ENCODE results near the gene PTPRK.

PTPRK gene

DNA sequence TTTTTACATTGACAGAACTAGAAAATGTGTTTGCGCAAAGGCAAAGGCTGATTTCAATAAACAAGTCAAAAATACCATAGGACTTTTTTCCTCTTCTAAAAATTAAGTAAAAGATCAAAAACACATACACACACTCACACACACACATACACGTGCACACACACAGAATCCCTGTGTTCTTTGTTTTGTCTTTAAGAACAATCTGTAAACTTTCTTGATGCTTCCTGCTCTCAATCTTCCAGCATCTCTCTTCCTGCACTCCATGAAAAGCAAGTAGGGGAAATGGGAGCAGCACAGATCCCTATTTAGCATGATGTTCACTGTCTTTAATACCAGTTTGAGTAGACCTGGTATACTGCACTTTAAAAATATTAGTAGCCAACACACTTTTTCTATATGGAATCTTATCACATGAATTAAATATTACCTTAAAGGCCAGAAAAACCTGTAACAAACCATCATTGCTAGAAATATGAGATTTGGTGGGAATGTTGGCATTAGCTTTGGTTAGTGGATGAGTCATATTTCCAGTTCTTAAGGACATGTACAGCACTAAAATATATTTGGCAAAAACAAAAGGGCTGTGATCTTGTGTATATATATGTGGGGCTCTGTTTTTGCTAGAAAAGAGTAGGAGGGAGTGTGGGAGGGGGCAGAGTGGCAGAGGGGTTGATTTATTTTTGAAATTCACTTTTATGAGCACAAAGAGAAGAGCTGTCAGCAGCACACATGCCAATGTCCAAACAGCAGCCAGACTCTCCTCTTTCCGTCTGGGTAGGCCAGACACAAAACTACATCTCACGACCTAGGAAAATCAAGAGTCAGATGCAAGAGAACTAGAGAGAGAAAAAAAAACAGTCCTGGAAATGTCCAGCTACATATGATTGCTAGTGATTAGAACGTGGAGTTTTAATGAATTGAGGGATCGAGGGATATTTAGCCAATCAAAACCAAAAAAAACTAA lies 4.6 kb downstream of the PTPRK start:
- DNase-seq, result no peak

DNA sequence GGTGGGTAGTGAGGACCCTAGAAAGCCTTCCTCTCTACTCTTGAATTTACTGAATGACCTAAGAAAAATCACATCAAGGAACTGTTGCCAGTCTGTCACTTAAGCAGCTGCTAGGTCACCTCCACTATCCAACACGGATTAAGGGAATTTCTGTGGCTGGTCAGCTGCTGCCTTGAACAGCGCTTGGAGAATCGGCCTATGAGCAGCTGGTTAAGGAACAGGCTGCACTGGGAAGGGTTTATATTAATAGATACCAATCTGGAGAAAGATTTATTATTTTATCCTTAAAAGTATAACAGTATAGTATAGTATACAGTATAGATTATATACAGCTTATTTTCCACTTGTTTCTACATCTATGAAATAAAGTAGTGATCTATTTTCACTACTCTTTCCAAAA lies 6.5 kb downstream of the PTPRK start:
- DNase-seq, result no peak

DNA sequence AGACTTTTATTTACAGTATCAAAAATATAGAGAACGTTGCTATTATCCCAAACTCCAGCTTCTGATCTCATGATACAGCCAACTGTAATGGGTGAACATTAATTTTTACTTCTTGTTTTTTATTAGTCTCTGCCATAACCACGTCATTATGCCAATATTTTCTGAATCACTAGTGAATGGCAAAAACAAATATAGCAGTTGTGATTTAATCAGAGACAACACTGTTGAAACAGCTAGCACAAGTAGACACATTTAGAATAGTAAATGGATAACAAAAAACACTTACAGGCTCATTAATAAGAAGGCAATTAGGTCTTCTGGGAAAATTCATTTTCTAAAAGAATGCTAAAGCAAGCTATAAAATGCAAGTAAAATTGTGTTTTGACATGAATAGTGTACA lies 8.1 kb downstream of the PTPRK start:
- DNase-seq, result no peak

DNA sequence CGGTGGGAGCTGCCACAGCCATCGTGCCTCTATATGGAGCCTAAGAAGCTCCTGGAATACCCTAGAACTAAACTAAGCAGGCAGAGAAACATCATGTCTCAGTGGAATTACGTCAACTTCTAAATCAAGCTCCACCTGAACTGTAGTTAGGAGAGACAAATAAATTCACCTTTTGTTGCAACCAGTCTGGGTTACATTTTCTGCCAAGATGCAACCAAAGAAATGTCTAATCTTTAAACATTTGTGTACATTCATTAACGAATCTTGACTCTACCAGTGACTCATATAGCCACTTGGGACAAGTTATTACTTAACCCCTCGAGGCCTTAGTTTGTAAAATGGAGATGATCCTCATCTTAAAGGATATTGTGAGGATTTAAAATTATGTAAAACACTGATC lies 8.9 kb downstream of the PTPRK start:
- no peak for DNase-seq

DNA sequence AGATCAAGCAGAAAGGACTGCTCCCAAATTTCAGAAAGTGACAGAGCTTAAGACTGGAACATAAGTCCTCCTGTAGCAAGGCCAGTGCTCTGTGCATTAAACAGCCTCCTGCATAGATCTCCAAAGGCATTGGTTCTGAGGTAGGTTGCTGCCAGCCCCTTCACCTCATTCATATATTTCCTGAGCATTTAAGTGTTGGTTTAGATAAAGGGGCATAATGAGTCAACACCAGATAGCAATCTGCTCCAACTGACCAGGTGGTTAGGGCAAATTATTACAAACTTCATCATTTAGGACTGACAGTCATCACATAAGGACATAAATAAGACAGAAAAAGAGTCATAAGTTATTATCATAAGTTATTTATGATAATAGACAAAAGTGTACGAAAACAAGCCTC lies 10.7 kb downstream of the PTPRK start:
- no peak for DNase-seq

DNA sequence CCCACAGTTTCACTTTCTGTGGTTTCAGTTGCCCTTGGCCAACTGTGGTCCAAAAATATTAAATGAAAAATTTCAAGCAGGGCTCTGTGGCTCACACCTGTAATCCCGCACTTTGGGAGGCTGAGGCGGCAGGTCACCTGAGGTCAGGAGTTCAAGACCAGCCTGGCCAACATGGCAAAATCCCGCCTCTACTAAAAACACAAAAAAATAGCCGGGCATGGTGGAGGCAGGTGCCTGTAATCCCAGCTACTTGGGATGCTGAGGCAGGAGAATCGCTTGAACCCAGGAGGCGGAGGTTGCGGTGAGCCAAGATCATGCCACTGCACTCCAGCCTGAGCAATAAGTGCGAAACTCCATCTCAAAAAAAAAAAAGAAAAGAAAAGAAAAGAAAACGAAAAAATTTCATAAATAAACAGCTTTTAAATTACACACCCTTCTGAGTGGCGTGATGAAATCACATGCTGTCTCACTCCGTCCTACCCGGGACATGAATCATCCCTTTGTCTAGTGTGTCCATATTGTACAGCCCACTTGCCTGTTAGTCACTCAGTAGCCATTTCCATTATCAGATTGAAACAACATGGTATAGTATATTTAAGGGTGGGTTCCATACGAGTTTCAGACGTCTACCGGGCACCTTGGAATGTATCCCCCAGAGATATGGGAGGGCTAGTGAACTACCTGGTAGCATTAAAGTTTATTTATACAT lies 11.7 kb downstream of the PTPRK start:
- DNase-seq, result no peak

DNA sequence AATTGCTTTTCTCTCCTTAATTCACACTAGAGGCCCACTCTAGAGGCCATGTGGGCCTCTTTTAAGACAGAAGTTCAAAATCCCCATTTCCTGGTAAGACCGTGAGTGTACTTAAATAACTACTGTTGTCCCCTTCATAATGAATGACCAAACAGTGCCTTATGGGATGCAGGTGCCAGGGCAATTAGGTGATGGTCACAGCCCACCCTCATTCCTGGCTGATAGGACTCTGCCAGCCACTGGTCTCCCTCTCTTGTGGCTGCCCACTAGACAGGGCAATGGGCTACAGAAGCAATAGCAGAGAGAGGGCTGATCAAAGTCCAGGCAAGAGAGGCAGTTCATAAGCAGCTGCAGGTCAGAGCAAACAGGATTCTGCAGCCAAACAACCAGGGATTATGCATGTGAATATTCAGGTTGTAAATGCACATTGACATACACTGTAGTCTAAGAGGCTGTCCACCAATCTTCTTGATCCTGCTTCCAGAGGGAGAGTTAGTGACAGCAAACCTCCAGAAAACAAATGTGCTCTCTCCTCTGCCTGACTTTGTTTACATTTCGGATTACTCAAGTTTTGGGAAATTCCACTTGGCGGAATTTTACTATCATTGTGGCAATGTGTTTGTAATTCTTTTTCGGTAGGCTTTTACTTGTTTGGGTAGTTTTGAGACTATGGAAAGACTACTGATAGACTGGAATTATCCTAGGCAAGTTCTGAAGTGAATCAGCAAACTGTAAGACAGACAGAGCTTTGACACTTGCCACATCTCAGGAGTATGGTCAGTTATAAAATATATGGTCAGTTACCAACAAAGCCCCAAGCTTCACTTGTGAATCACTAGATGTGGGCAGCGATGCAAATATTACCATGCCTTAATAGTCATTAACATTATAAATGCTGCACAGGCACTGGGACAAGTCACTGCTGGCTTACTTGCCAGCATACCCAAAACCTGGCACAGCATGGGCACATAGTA lies 12.8 kb downstream of the PTPRK start:
- no peak for DNase-seq

DNA sequence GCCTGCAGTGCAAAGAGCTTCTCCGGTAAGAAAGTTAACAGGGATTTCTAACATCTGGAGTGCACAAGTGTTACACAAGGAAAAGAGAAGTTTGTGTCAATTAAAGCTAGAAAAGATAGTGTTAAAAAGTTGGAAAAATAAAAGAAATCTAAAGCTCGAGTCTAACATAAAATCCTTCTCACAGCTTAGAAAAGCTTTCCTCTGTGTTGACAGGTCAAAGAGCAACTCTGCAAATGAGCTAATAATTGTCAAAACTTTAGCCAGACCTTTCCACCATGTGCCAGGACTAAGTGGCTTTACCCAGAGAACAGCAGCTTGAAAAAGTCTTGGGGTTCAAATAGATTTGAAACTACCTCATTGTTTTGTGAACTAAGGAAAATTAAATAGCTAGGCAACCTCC lies 14.8 kb downstream of the PTPRK start:
- DNase-seq, result no peak

DNA sequence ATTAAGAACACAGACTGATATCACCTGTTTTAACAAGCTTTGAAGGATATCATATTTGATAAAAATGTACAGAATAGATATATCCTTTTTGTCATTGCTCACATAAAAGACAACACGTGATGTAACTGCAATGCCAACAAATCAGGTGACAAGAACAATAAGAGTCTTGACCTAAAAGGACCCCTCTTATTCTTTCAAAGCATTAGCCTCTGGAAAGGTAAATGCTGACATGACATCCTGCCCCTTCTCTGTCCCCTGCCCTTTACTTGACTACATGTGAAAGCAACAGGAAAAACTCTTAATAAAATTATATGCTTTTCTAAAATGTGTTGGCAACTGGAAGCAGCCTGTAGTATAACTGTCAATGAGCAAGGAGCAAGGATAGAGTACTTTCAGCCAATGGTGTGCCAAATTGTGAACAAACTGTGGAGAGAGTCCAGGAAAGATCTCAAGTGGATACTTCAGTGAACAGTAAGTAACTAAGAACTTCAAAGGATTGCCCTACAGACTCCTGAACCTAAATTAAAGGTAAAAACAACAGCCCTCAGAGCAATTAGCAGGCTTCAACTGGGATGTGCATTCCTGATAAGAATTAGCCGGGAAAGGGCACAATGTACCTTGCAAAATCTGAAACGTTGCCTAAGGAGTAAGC lies 16.3 kb downstream of the PTPRK start:
- DNase-seq, result no peak

DNA sequence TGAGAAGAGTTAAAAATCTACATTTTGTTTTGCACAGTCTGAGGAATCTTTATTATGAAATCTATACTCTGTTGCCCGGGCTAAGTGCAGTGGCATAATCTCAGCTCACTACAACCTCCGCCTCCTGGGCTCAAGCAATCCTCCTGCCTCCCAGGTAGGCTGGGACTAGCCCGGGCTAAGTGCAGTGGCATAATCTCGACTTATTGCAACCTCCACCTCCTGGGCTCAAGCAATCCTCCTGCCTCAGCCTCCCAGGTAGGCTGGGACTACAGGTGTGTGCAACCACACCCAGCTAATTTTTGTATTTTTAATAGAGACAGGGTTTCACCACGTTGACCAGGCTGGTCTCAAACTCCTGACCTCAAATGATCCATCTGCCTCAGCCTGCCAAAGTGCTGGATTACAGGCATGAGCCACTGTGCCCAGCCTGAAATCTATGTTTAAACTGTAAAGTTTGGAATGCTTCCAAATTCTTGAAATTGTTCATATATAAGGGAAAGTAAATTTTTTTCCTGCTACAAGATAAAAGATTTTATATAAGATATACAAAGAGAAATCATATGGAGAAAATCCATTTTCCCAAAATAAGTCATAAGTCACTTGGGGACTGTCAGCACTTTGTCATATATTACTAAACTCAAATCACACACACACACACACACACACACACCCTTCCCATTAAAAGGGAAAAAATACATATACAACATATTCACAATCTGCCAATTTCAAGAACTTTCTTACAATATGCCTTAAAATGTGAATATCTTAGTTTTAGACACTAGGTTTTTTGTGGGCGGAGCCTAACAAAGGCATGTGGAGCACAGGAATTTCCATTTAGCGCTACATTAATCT lies 19.4 kb downstream of the PTPRK start:
- DNase-seq, result no peak

DNA sequence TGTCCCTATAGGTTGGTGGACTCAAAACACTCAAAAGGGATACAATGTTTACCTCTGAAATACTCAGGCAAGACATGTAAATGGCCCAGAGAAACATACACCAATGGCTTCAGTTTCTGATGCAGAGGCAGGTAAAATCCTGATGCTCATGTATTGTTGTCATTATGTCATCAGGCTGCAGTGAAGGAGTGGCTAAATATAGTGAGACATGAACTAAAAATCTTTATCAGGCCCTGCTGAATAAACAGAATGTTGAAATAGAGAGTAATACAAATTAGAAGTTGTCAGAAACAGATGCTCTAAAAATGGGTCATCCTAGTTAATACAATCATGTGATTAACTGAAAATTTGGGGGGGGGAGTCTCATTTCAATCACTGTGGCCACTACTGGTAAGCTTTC lies 20.4 kb downstream of the PTPRK start:
- no peak for DNase-seq

DNA sequence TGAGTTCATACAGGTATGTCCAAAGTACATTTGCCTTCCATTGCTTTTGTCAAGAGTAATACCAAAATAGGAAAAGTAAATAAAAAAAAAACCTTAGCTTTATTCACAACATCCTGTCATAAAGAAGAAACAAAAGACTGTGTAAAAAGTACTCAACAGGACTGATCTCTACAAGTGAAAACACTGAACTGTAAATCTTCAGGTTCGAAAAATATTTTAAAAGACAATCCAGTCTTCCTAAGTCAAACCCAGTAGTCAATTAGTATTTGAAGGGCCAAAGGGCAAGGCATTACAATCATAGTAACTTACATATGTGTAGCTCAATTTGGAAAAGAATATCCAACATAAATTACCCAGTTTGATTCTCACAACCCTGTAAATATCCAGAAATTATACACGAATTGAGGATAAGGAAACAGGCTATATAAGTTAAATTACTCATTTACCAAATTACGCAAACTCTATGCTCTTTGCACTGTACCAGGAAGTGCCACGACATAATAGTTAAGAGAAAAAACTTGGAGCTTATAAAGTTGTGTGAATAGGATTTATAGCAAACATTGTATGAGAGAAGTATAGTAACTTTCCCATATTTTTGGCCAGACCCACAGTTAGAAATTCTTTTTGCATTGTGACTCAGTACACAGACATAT lies 21.2 kb downstream of the PTPRK start:
- DNase-seq, result no peak

DNA sequence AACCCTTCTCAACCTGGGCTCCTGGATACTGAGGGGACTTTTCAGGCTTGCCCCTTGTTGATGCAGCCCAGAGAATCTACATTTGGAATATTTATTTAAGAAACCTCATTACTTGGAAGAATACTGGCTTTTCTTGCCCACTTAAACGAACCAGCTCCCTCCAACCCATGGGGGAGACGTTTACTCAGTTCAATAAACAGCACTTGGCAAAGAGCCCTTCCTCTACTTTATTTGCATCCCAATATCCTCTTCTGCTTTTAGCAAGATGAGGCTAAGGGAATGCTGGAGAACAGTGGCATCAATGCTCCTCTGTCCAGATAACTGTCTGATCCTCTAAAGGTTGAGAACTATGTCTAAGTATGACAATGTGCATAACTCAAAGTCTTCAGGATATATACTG lies 22.2 kb downstream of the PTPRK start:
- no peak for DNase-seq

DNA sequence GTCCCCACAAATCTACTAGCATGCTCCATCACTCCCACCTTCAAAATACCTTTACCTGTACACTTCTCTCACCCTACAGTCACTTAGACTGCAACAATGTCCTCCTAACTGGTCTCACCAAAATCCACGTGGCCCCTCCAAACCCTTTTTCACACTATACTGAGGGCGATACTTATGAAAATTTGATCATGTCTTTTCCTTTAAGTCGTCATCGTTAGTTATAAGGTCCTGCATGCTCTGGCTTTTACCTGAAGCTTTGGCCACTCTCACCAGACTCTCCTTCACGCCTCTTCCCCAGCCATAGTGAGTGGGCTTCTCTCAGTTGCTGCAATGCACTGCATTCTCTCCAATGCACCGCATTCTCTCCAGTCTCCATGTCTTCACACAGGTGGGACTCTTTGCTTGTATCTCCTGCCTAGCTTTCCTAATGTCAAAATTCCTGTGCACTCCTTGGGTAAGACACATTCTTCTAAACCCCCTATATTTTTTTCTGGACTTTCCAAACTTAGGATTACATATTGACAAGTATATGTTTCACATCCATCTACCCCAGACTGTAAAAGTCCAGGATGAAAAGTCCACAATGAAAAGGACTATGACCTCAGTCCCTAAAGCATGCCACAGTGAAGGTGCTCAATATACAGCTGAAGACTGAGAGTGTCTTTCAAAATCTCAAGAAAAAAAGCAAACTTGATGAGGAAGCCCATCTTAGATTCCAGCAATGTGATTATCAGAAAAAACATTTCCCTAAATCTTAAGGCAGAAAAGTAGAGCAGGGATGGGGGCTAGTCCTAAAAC lies 24.7 kb downstream of the PTPRK start:
- no peak for DNase-seq

DNA sequence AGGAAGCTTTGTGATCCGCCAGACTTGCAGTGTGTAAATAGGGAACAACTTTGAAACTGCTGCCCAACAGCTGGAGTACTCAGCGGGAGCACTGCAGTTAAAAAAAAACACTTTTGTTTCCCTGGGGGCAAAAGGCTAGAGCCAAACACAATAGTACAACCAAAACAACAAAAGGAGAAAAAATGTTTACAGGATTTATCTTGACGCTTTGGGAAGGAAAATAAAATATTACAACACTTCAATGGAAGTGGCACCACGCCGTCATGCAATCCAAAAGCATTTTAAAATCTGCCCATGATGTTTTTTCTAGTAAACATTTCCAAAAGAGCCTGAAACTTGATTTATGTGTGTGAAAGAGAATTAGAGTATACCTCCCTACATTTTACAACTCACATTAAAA lies 26.0 kb downstream of the PTPRK start:
- DNase-seq, result no peak

DNA sequence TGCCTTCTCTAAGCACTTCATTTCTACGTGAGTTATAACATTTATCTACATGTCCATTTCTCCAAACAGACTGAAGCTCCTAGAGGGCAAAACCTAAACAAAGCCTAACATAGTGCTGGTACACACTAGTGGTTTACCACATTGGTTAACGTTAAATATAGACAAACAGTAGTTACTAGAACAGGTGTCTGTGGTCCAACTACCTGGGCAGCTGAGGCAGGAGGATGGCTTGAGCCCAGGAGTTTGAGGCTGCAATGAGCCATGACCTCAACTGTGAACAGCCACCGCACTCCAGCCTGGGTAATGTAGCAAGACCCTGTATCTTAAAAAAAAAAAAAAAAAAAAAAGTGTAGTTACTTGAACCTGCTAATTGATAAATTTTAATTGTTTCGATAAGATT lies 26.5 kb downstream of the PTPRK start:
- no peak for DNase-seq

DNA sequence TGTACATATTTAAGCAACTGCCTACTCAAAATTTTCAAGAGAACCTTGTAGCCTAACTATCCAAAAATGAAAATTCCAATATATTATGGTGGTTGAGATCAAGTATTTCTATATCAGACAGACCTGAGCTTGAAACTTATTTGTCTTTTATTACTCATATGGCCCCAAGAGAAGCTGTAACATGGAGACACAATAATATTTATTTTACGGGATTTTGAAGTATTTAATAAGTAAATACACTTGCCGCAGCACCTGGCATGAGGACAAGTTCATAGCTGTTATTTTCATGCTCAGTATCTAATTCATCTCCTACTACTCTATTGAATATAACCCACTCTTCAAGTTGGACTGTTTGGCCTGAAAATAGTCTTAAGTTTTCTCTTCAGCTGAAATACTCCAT lies 28.0 kb downstream of the PTPRK start:
- no peak for DNase-seq

DNA sequence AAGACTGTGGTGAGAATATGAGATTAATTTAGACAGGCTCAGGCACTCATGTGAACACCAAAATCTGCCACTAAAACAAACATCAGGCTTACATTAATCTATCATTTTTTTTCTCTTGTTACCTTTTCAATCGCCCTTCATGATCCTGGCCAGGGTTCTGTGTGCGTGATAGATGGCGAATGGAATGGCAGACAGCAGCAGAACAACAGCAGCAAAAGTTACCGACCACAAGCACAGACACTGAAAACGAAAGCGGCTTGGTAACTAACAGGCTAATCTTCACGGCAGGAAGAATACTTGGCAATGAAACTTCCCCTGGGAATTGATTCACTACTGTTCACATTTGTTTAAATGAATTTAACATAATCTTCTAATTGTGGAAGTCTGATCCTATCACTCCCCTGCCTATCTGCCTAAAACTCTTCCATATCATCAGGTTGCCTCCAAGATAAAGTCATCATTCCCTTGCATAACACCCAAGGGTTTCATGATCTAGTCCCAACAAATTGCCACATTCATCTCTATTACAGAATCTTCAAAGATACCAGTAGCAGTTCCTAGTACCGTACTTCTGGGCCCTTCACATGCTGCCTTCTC lies 28.7 kb downstream of the PTPRK start:
- no peak for DNase-seq

DNA sequence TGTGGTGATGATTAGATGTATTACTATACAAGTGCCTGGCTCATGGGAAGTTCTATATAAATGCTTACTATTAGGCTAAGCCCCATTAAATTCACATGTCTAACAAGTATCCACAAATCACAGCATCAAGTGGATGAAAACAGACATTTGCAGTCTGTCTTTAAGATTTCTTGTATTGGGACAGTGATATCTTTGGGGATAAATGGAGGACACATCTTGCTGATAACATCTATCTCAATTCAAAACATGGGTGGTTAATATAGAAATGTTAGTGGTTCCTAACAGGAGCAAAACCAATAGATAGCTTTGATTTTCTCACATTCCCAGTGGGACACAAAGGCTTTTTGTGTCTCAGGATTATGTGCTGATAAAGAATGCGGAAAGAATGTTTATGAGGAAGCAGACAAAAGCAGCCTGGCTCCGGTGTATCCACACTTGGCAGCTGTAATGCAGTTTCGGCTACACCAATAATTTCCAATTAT lies 29.3 kb downstream of the PTPRK start:
- DNase-seq, result no peak

DNA sequence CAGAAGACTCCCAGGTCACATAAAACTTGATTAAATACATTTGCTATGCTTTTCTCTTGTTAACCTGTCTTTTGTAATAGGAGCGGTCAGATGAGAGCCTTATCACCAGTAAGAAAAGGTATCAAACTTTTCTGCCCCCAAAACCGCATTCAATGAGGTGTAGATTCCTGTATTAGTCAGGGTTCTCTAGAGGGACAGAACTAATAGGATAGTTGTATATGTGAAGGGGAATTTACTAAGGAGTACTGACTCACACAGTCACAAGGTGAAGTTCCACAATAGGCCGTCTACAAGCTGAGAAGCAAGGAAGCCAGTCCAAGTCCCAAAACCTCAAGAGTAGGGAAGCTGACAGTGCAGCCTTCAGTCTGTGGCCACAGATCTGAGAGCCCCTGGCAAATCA lies 32.7 kb downstream of the PTPRK start:
- no peak for DNase-seq

All from NCI-H1092 treated with DMSO at 0.1 percent for 48 hours (cell line).